ENCODE measurements around the gene ETS1. TPM values are rescaled to one million over a fixed set of nuclear protein-coding genes. Genes with fewer than 3 reads are reported as not detected.

Gene ETS1
- total RNA-seq, 6 experiments from 2014 or later: 55.2 to 78.6 (median 73.2) TPM

GRCh38 chr11:128457874-128458273 lies 129.5 kb downstream of the ETS1 start:
- H3K4me1 Mint-ChIP-seq (ENCODE audit: low read depth): peaks cover 76% of the 10 kb centered on the region
- no peaks in the 10 kb centered on the region for H3K9me3 Mint-ChIP-seq
- H3K36me3 Mint-ChIP-seq (ENCODE audit: low read depth): peaks cover 73% of the 10 kb centered on the region
- TF ChIP-seq CTCF (IDR thresholded peaks at IDR 0.05): no peak
- H3K4me3 Mint-ChIP-seq: peak overlapping the region; percentile 44
- peaks cover 10% of the 10 kb centered on the region for H3K27me3 Mint-ChIP-seq (ENCODE audit: insufficient read depth)
- peak overlapping the region; percentile 78 for H3K27ac Mint-ChIP-seq
- DNase-seq: no peak

- H3K4me1 Mint-ChIP-seq (ENCODE audit: low read depth): peaks cover 82% of the 10 kb centered on the region
- H3K4me3 Mint-ChIP-seq: no peak overlapping the region
- no peaks in the 10 kb centered on the region for H3K9me3 Mint-ChIP-seq
- H3K27ac Mint-ChIP-seq: peak overlapping the region; percentile 78
- DNase-seq: no peak
- TF ChIP-seq CTCF (IDR thresholded peaks at IDR 0.05): no peak
- peaks cover 8% of the 10 kb centered on the region for H3K27me3 Mint-ChIP-seq (ENCODE audit: insufficient read depth)
- peaks cover 68% of the 10 kb centered on the region for H3K36me3 Mint-ChIP-seq (ENCODE audit: low read depth)
These were observed 130.6 kb downstream of the ETS1 start for GRCh38 chr11:128456566-128457268.

GRCh38 chr11:128455766-128456165 lies 131.6 kb downstream of the ETS1 start:
- H3K27me3 Mint-ChIP-seq (ENCODE audit: insufficient read depth): peaks cover 8% of the 10 kb centered on the region
- H3K4me1 Mint-ChIP-seq (ENCODE audit: low read depth): peaks cover 74% of the 10 kb centered on the region
- H3K27ac Mint-ChIP-seq: peak overlapping the region; percentile 51; the same call in 1 of the 2 replicates
- no peak for DNase-seq
- no peak overlapping the region for H3K4me3 Mint-ChIP-seq
- peaks cover 63% of the 10 kb centered on the region for H3K36me3 Mint-ChIP-seq (ENCODE audit: low read depth)
- no peaks in the 10 kb centered on the region for H3K9me3 Mint-ChIP-seq
- TF ChIP-seq CTCF (IDR thresholded peaks at IDR 0.05): no peak

- H3K4me1 Mint-ChIP-seq (ENCODE audit: low read depth): peaks cover 60% of the 10 kb centered on the region
- TF ChIP-seq CTCF (IDR thresholded peaks at IDR 0.05): no peak
- no peaks in the 10 kb centered on the region for H3K9me3 Mint-ChIP-seq
- peaks cover 8% of the 10 kb centered on the region for H3K27me3 Mint-ChIP-seq (ENCODE audit: insufficient read depth)
- DNase-seq: peak; percentile 95
- H3K4me3 Mint-ChIP-seq: peak overlapping the region; percentile 45
- peak overlapping the region; percentile 86 for H3K27ac Mint-ChIP-seq
- H3K36me3 Mint-ChIP-seq (ENCODE audit: low read depth): peaks cover 51% of the 10 kb centered on the region
These were observed 133.7 kb downstream of the ETS1 start for GRCh38 chr11:128453444-128454336.

- H3K4me3 Mint-ChIP-seq: no peak overlapping the region
- H3K4me1 Mint-ChIP-seq (ENCODE audit: low read depth): peaks cover 51% of the 10 kb centered on the region
- H3K9me3 Mint-ChIP-seq: no peaks in the 10 kb centered on the region
- no peak for DNase-seq
- TF ChIP-seq CTCF (IDR thresholded peaks at IDR 0.05): no peak
- peaks cover 6% of the 10 kb centered on the region for H3K27me3 Mint-ChIP-seq (ENCODE audit: insufficient read depth)
- H3K27ac Mint-ChIP-seq: no peak overlapping the region
- peaks cover 34% of the 10 kb centered on the region for H3K36me3 Mint-ChIP-seq (ENCODE audit: low read depth)
These were observed 135.5 kb downstream of the ETS1 start for GRCh38 chr11:128451652-128452470.
